Parathyroid adenoma (tissue), 2 donors: ENCODE measurements around the gene HAND2.
A peak's percentile ranks its signal among the peaks of the same experiment; 100 is the strongest.

Source experiments
- H2AFZ ChIP-seq: fragments of 300-600 bp; sonication (generic); one replicate; pipeline ENCODE4 v1.7.0; 2017; ENCODE audit warnings: antibody characterized with exemption, mild to moderate bottlenecking
- H3K27ac ChIP-seq: fragments of 300-600 bp; sonication (generic); one replicate; pipeline ENCODE4 v1.7.0; 2017
- H3K27me3 ChIP-seq: fragments of 300-600 bp; sonication (generic); one replicate; pipeline ENCODE4 v1.7.0; 2017; ENCODE audit warnings: low read length; ENCODE audit not compliant: control insufficient read depth, insufficient read depth
- H3K36me3 ChIP-seq: fragments of 300-600 bp; sonication (generic); one replicate; pipeline ENCODE4 v1.7.0; 2017; ENCODE audit warnings: low read length; ENCODE audit not compliant: control insufficient read depth, insufficient read depth
- H3K4me1 ChIP-seq: fragments of 300-600 bp; sonication (generic); one replicate; pipeline ENCODE4 v1.7.0; 2017; ENCODE audit warnings: control low read depth
- H3K4me2 ChIP-seq: fragments of 300-600 bp; sonication (generic); one replicate; pipeline ENCODE4 v1.7.0; 2017; ENCODE audit warnings: low read length
- H3K4me3 ChIP-seq: fragments of 300-600 bp; sonication (generic); one replicate; pipeline ENCODE4 v1.7.0; 2017; ENCODE audit warnings: low read depth, low read length
- H3K79me2 ChIP-seq: fragments of 300-600 bp; sonication (generic); one replicate; pipeline ENCODE4 v1.7.0; 2017; ENCODE audit warnings: control low read depth
- H3K9ac ChIP-seq: fragments of 300-600 bp; sonication (generic); one replicate; pipeline ENCODE4 v1.7.0; 2017; ENCODE audit warnings: mild to moderate bottlenecking
- H3K9me3 ChIP-seq: fragments of 300-600 bp; sonication (generic); one replicate; pipeline ENCODE4 v1.7.0; 2017; ENCODE audit warnings: low read length; ENCODE audit not compliant: control insufficient read depth
- TF ChIP-seq, protein P1 (sequence below): fragments of 300-600 bp; sonication (generic); IDR thresholded peaks from one replicate; pipeline ENCODE4 v1.7.0; 2017; ENCODE audit warnings: antibody characterized with exemption, mild to moderate bottlenecking
- donor health status: primary hyperparathyroidism.

HAND2 gene

GRCh38 chr4:173499658-173500535 is 30.1 kb downstream of the HAND2 start:
- no peaks in the 10 kb centered on the region for H3K36me3 ChIP-seq
- H3K27me3 ChIP-seq: no peaks in the 10 kb centered on the region
- H3K4me2 ChIP-seq: no peak overlapping the region
- TF ChIP-seq, protein P1, sequence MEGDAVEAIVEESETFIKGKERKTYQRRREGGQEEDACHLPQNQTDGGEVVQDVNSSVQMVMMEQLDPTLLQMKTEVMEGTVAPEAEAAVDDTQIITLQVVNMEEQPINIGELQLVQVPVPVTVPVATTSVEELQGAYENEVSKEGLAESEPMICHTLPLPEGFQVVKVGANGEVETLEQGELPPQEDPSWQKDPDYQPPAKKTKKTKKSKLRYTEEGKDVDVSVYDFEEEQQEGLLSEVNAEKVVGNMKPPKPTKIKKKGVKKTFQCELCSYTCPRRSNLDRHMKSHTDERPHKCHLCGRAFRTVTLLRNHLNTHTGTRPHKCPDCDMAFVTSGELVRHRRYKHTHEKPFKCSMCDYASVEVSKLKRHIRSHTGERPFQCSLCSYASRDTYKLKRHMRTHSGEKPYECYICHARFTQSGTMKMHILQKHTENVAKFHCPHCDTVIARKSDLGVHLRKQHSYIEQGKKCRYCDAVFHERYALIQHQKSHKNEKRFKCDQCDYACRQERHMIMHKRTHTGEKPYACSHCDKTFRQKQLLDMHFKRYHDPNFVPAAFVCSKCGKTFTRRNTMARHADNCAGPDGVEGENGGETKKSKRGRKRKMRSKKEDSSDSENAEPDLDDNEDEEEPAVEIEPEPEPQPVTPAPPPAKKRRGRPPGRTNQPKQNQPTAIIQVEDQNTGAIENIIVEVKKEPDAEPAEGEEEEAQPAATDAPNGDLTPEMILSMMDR: no peak
- H2AFZ ChIP-seq: no peak overlapping the region
- no peak overlapping the region for H3K9ac ChIP-seq
- no peaks in the 10 kb centered on the region for H3K9me3 ChIP-seq
- no peaks in the 10 kb centered on the region for H3K79me2 ChIP-seq
- H3K4me1 ChIP-seq: no peaks in the 10 kb centered on the region
- no peak overlapping the region for H3K27ac ChIP-seq
- no peak overlapping the region for H3K4me3 ChIP-seq

DNA sequence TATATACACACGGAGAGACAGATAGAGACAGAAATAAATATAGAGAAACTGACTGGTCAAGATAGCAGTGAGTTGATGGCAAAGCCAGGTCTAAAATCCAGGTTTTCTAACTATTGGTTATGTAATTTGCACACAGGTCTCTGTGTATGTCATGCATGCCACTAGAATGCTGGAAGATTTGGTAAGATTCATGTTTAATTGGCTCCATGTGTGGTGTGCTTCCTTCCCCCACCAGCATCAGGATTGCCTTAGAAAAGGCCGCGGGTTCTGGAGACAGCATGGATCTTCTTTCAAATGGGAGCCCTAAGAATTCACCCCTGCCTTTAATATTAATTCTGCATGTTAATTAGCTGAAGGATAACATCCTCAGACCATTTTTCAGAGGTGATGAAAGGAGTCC is 31.3 kb downstream of the HAND2 start:
- TF ChIP-seq, protein P1: no peak
- H3K4me2 ChIP-seq: no peak overlapping the region

GRCh38 chr4:173498023-173498422 is 32.0 kb downstream of the HAND2 start:
- H3K27me3 ChIP-seq: no peaks in the 10 kb centered on the region
- no peaks in the 10 kb centered on the region for H3K4me1 ChIP-seq
- no peak overlapping the region for H2AFZ ChIP-seq
- H3K9ac ChIP-seq: no peak overlapping the region
- H3K4me3 ChIP-seq: no peak overlapping the region
- H3K27ac ChIP-seq: no peak overlapping the region
- TF ChIP-seq, protein P1: no peak
- no peaks in the 10 kb centered on the region for H3K9me3 ChIP-seq
- no peak overlapping the region for H3K4me2 ChIP-seq
- H3K79me2 ChIP-seq: no peaks in the 10 kb centered on the region
- H3K36me3 ChIP-seq: no peaks in the 10 kb centered on the region

More for the DNA sequence above, 31.3 kb downstream of the HAND2 start:
- Histone ChIP-seq H3K4me3 (no peak overlapping the region), H3K9ac (no peak overlapping the region), H3K4me1 (no peaks in the 10 kb centered on the region), H3K27ac (no peak overlapping the region), H2AFZ (no peak overlapping the region), H3K79me2 (no peaks in the 10 kb centered on the region), H3K27me3 (no peaks in the 10 kb centered on the region), H3K36me3 (no peaks in the 10 kb centered on the region), H3K9me3 (no peaks in the 10 kb centered on the region)

DNA sequence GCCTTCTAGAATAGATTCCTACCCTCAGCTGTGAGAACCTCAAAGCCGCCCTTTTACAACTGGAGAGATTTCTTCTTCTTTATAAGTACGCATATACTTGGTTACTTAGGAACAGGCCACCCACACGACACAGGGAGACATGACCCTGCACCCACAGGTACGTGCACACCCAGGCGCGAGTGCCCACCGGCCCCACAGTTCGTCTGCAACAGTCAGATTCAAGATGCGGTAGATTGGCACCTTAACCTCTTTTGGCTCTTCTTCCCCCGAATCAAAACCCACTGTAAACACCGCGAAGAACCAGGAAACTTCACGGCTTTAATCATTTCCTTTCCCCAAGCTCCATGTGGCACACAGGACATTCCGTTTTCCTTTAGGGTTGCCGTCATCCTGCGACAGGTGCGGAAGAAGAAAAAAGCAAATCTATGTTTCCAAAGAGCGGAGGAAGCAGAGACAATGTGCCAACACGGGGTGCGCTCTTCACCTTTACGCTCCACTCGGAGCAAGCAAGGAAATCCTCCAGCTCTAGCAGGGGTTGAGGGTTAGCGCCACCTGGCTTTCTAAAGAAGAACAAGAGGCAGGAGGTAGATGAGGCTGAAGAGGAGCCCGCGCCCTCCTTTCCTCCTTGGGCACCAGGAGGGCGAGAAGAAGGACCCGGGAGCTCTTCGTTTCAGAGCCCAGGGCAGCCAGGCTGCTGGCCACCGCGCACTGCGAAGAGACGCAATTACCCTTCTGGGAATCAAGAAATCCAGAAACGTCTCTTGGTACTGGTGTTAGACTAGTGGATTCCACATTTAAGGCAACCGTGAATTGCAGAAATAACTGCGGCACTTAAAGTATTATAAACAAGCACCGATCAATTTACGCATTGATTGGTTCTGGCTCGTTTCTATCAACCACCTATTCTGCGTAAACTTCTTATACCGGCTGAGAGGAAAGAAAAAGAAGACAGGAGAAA is 35.7 kb downstream of the HAND2 start:
- no peaks in the 10 kb centered on the region for H3K27me3 ChIP-seq
- H3K4me2 ChIP-seq: peak overlapping the region; percentile 47
- TF ChIP-seq, protein P1: peak; percentile 24
- no peaks in the 10 kb centered on the region for H3K36me3 ChIP-seq
- no peaks in the 10 kb centered on the region for H3K9me3 ChIP-seq
- H3K9ac ChIP-seq: no peak overlapping the region
- H3K79me2 ChIP-seq: no peaks in the 10 kb centered on the region
- peak overlapping the region; percentile 20 for H3K4me3 ChIP-seq
- H3K4me1 ChIP-seq: no peaks in the 10 kb centered on the region
- H2AFZ ChIP-seq: peak overlapping the region; percentile 46
- H3K27ac ChIP-seq: no peak overlapping the region
